ENCODE measurements around the gene HNF4A. TPM values are rescaled to one million over a fixed set of nuclear protein-coding genes. Genes with fewer than 3 reads are reported as not detected.
A peak's percentile ranks its signal among the peaks of the same experiment; 100 is the strongest.

HNF4A gene
- total RNA-seq (2016; rRNA removed; fragmentation: Illumina TruSeq; extraction: Trizol) = 169 and 190 TPM in 2 replicates
- 29.0 and 32.3 TPM in 2 replicates for total RNA-seq (2016; cell fraction: cytosol; rRNA removed; fragmentation: Illumina TruSeq; extraction: Trizol; ENCODE audit: low read depth)
- 151 and 173 TPM in 2 replicates for total RNA-seq (2016; cell fraction: insoluble cytoplasmic fraction; rRNA removed; fragmentation: Illumina TruSeq; extraction: Trizol)
- 112 and 124 TPM in 2 replicates for total RNA-seq (2016; cell fraction: membrane; rRNA removed; fragmentation: Illumina TruSeq; extraction: Trizol)
- total RNA-seq (2016; cell fraction: nucleus; rRNA removed; fragmentation: Illumina TruSeq; extraction: Trizol) = 102 and 116 TPM in 2 replicates
- 80.9 and 112 TPM in 2 replicates for polyA plus RNA-seq (2011; rRNA removed)
- 42.6 and 51.4 TPM in 2 replicates for polyA plus RNA-seq (2011; cell fraction: cytosol; rRNA removed)
- 155 and 166 TPM in 2 replicates for polyA plus RNA-seq (2011; cell fraction: nucleus; rRNA removed)
- polyA plus RNA-seq (2012) = 118 and 127 TPM in 2 replicates
- polyA plus RNA-seq (2016; cell fraction: cytosol; fragmentation: Illumina TruSeq; extraction: Trizol; ENCODE audit: low read depth) = 15.4 and 16.4 TPM in 2 replicates
- polyA plus RNA-seq (2016; cell fraction: insoluble cytoplasmic fraction; fragmentation: Illumina TruSeq; extraction: Trizol; ENCODE audit: low read depth) = 119 and 153 TPM in 2 replicates
- polyA plus RNA-seq (2016; cell fraction: membrane; fragmentation: Illumina TruSeq; extraction: Trizol; ENCODE audit: low read depth) = 46.6 and 47.5 TPM in 2 replicates
- polyA plus RNA-seq (2016; cell fraction: nucleus; fragmentation: Illumina TruSeq; extraction: Trizol; ENCODE audit: insufficient read depth, low read depth) = 182 and 192 TPM in 2 replicates
- 4.8 and 366 TPM in 2 replicates for polyA minus RNA-seq (2011; rRNA and poly(A)+ RNA removed; ENCODE audit: low replicate concordance)
- polyA minus RNA-seq (2011; cell fraction: cytosol; rRNA and poly(A)+ RNA removed) = 84.1 and 95.5 TPM in 2 replicates
- 74.7 and 93.0 TPM in 2 replicates for polyA minus RNA-seq (2011; cell fraction: nucleus; rRNA and poly(A)+ RNA removed)
- Bru-seq, nascent RNA = percentile 94 among the genes with signal in this experiment
- BruChase-seq, experiment 1, labeled RNA remaining after a 6-hour chase = percentile 93 among the genes with signal in this experiment
- BruChase-seq, experiment 2, labeled RNA remaining after a 2-hour chase = percentile 95 among the genes with signal in this experiment
- long read RNA-seq, experiment 1, full-length matches to known transcripts = 7 of 153 reads
- long read RNA-seq, experiment 1, partial matches to known transcripts = 4 of 153 reads
- long read RNA-seq, experiment 1, other reads (novel, unspliced or antisense) = 142 of 153 reads
- long read RNA-seq, experiment 2, full-length matches to known transcripts = 41 of 225 reads
- long read RNA-seq, experiment 2, partial matches to known transcripts = 158 of 225 reads
- long read RNA-seq, experiment 2, other reads (novel, unspliced or antisense) = 26 of 225 reads

DNA sequence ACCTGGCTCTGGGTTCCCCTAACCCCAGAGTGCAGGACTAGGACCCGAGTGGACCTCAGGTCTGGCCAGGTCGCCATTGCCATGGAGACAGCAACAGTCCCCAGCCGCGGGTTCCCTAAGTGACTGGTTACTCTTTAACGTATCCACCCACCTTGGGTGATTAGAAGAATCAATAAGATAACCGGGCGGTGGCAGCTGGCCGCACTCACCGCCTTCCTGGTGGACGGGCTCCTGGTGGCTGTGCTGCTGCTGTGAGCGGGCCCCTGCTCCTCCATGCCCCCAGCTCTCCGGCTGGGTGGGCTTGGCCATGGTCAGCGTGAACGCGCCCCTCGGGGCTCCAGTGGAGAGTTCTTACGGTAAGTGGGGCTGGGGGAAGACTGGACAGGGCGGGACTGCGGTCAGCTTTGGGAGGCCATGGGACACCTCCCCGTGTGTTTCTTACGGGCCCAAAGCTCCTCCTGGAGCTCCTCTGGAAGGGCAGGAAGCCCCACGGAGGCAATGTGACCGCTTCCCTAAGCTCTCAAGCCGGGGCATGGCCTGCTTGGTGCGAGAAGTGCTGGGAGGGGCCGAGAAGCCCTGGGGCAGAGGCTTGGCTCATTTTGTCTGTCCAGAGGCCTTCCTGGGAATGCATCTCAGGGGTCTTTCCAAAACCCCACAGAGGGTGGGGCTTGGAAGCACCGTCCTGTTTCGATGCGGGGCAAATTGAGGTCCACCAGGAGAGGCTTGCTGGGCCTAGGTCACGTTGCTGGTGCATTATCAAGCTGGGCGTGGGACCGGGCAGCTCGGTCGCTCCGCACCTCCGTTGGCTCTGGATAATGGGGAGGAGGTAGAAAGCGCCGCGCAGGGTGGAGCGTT is at the start of gene HNF4A:
Gene HNF4A (plus strand): TSS at position 202 of the 855 bp plus-strand sequence. CDS start 106 bp downstream, at position 308.
- Histone ChIP-seq H3K27me3 (ENCODE audit: control insufficient read depth in 1 of 2, insufficient read depth in 2 of 2, low read length in 2 of 2) (no peaks in the 10 kb centered on the region; a peak in 1 of 5 replicates), H3K27ac (ENCODE audit: extremely low read length, insufficient read depth, low read length) (peak within 1 kb of the TSS; percentile 73), H3K4me3 (replicated peaks in 1 of 3; ENCODE audit: insufficient read depth in 1 of 3, low read depth in 2 of 3, low read length in 3 of 3) (peak within 1 kb of the TSS; percentile 69 to 95 (median 92)), H3K9ac (ENCODE audit: insufficient read depth, low read depth, low read length) (peak within 1 kb of the TSS; percentile 85), H3K9me3 (ENCODE audit: low read length) (no peaks in the 10 kb centered on the region), H3K4me1 (ENCODE audit: insufficient read depth, low read length) (peaks cover 76% of the 10 kb centered on the region), H4K20me1 (ENCODE audit: insufficient read depth, low read length) (no peaks in the 10 kb centered on the region), H3K79me2 (ENCODE audit: insufficient read depth, low read length) (peaks cover 50% of the 10 kb centered on the region), H3K36me3 (replicated peaks in 1 of 2; ENCODE audit: control insufficient read depth in 1 of 2, insufficient read depth in 2 of 2, low read length in 2 of 2) (peaks cover 2 to 5% of the 10 kb centered on the region in 2 experiments; a peak in 4 of 5 replicates), H3K4me2 (ENCODE audit: low read depth, low read length) (peak within 1 kb of the TSS; percentile 87), H2AFZ (ENCODE audit: low read length) (peak within 1 kb of the TSS; percentile 65)
- ChIA-PET POLR2A (interaction anchor here (0.8 to 4.1 kb wide), 20 partner anchors 9 to 166 kb away, joined by 3 to 38 read pairs (median 5); partner anchors contain the start of genes FITM2, SERINC3 and TTPAL), CTCF (ENCODE audit: low intra/inter-chr PET ratio, low total read pairs) (no interaction called here)
- in situ Hi-C loops (cut with HindIII; ENCODE audit: extremely low pct_ligation_motif_present, low pct_unique_long_range_greater_than_20kb) (no loop called here), intact Hi-C loops (cut with micrococcal nuclease; ENCODE audit: unreplicated experiment) (loop anchor here (1.0 to 5.0 kb wide), 4 partner anchors 15 to 144 kb away; partner anchors contain the start of gene FITM2)
- peak; percentile 91 for ATAC-seq
- FAIRE-seq = peak; percentile 67
- DNase-seq (ENCODE audit: low spot score) = peak; percentile 92
- under 1% methylated on average over 26 of the region's 40 CpGs for WGBS (ENCODE audit: low lambda C conversion rate)
- BruUV-seq (replicated peaks) = no TSS peak
- TF ChIP-seq SP2 (CRISPR knock-in tag; IDR thresholded peaks at IDR 0.05) (0 out of 2 replicates have a peak, but pooled peaks have one; percentile 46), WIZ (CRISPR knock-in tag; IDR thresholded peaks at IDR 0.05) (peak; percentile 58; the same call in 1 of the 2 replicates), ZNF674 (CRISPR knock-in tag; IDR thresholded peaks at IDR 0.05; ENCODE audit: low read depth) (peak; percentile 90; the same call in 1 of the 2 replicates), ARNT2 (CRISPR knock-in tag; IDR thresholded peaks at IDR 0.05; ENCODE audit: low read depth) (peak; percentile 54), MYC (CRISPR knock-in tag; IDR thresholded peaks at IDR 0.05; ENCODE audit: borderline replicate concordance) (peak; percentile 88), RBM39 (IDR thresholded peaks at IDR 0.05; ENCODE audit: low read depth, low read length, poor library complexity, severe bottlenecking) (peak; percentile 98), RNF2 (conservative IDR thresholded peaks at IDR 0.05; ENCODE audit: low read depth) (peak; percentile 26; the same call in 1 of the 2 replicates), ZNF17 (CRISPR knock-in tag; IDR thresholded peaks at IDR 0.05) (no peak), ATRX (CRISPR knock-in tag; IDR thresholded peaks at IDR 0.05; ENCODE audit: borderline replicate concordance) (no peak), IKZF1 (IDR thresholded peaks at IDR 0.05) (no peak)
- TF ChIP-seq, protein P1, sequence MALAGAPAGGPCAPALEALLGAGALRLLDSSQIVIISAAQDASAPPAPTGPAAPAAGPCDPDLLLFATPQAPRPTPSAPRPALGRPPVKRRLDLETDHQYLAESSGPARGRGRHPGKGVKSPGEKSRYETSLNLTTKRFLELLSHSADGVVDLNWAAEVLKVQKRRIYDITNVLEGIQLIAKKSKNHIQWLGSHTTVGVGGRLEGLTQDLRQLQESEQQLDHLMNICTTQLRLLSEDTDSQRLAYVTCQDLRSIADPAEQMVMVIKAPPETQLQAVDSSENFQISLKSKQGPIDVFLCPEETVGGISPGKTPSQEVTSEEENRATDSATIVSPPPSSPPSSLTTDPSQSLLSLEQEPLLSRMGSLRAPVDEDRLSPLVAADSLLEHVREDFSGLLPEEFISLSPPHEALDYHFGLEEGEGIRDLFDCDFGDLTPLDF (CRISPR knock-in tag; IDR thresholded peaks at IDR 0.05) = peak; percentile 80
- TF ChIP-seq, protein P2, sequence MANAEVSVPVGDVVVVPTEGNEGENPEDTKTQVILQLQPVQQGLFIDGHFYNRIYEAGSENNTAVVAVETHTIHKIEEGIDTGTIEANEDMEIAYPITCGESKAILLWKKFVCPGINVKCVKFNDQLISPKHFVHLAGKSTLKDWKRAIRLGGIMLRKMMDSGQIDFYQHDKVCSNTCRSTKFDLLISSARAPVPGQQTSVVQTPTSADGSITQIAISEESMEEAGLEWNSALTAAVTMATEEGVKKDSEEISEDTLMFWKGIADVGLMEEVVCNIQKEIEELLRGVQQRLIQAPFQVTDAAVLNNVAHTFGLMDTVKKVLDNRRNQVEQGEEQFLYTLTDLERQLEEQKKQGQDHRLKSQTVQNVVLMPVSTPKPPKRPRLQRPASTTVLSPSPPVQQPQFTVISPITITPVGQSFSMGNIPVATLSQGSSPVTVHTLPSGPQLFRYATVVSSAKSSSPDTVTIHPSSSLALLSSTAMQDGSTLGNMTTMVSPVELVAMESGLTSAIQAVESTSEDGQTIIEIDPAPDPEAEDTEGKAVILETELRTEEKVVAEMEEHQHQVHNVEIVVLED (CRISPR knock-in tag; IDR thresholded peaks at IDR 0.05; ENCODE audit: borderline replicate concordance) = peak; percentile 73
